CD4-positive, alpha-beta T cell treated with Interleukin-17A for 1 hour (primary cell): ENCODE results near the gene CRIM1.

Experiments used
- DNase-seq: peaks from one replicate; pipeline ENCODE4 v3.0.0-alpha.2; 2020

CRIM1 gene

DNA sequence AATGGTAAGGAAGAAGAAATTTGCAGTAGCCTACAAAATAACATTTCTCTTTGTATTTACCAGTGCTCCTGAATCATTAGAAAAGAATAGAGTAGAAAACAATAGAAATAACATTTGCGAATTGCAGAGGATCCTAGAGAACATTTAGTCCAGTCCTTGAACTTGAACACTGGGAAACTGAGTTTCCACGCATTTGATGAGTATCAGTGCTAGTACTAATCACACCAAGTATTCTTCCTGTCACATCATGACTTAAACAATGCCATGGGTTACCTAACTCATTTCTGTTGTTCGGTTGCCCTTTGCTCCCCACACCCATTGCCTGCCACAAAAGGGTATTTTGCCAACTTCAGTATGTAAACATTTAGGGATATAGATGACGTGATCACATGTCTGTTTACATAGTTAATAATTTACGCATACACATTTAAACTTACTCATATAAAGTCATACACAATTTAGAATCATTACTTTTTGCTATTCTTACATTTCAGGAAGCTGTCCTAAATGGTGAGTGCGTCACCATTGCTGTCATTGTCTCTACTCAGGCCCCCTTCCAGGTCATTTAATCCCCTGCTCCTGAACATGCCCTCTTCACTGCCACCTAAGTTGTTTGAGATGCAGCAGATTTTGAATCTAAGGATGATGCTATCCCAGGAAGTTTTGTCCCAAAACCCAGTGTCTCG lies 42.3 kb downstream of the CRIM1 start:
- no peak for DNase-seq

DNA sequence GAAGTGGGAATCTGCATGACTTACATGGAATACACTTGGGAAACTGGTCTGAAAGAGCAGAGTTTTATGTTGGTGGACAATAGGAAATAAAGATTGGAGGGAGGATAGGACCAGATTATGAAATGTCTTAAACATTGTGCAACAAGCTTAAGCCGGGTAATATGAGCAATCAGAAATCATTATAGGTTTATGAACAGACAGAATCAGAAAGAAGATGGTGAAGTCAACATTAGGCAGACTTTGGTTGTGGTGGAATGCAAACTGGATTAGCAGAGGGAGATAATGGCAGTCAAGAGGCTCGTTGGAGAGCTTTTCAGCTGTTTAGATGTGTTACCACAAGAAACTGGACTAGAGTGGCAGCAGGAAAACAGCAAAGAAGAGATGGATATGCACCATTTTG lies 43.5 kb downstream of the CRIM1 start:
- no peak for DNase-seq

DNA sequence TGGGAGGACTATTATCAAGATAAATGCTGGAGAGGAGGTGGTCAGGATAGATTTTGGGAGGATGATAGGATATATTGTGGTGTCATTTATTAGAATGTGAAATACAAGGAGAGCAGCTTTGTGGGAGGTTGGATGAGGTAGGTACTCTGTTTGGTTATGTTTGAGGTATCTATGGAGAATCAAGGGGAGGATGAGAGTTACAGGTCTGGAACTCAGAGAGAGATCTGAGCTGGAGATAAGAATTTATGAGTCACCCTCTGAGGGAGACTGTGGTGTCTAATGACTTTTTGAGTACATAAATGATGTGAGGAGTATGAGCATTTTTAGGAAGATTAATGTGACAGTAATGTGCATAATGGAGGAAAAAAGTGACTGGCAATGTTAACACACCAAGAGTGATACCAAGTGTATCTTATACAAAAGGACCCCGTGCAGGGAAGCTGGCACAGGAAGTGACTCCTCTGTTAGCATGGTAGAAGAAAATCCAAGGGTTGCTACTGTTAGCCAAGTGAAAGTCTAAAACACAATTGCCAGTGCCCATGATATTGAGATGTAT lies 48.2 kb downstream of the CRIM1 start:
- no peak for DNase-seq

GRCh38 chr2:36404318-36404717 lies 48.7 kb downstream of the CRIM1 start:
- no peak for DNase-seq

DNA sequence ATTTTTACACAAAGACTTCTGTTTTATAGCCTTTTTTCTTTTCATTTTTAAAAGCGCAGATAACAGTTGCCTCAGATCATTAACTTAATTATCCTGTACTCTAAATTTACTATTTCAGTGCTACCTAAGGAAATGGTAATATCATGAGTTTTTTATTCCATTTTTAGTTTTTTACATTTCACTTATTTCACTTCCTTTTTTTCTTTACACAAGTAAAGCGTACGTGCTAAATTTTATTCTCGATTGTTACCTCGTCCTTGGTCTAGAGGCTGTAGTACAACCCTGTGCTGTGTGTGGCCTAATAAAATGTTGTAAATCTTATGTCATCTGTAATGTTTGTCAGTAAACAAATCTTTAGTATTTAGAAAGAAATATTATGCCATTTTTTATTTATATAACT lies 49.2 kb downstream of the CRIM1 start:
- DNase-seq = no peak

- no peak for DNase-seq
Measured at GRCh38 chr2:36405183-36405582, 49.6 kb downstream of the CRIM1 start.

DNA sequence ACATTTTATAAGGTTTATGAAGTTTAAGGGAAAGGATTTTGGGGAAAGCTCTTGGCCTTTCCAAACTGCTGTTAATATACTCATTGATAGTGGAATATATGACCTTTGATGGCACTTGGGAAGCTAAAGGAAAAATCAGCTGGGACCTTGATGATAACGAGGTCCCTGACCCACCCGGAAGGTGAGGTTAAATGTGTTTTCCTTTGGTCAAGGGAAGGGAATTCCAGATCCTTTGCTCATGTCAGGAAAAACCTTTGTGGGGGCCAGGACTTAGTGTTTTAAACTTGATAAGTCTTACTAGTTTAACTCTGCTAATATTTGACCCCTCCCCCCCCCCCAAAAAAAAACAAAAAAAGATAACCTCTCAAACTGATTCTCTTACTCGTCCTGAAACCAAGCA lies 50.7 kb downstream of the CRIM1 start:
- DNase-seq = no peak

DNA sequence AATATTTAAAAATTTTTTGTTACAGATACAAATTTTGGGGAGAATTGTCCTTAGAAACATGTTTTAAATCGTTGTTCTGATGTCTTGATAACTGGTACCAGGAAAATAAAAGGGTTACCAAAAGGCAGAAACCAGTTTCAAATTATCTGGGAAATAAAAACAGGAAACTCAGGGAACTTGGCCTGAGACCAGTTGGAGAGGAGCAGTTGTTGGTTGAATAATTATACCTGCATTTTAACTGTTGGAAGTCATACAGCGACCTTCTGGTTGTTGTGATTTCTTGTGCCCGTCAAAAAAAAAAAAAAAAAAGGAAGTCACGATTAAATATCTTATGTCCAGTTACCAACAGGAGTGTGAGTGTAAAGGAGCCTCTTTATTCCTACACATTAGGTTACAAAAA lies 51.8 kb downstream of the CRIM1 start:
- no peak for DNase-seq

GRCh38 chr2:36408198-36408703 lies 52.7 kb downstream of the CRIM1 start:
- no peak for DNase-seq

DNA sequence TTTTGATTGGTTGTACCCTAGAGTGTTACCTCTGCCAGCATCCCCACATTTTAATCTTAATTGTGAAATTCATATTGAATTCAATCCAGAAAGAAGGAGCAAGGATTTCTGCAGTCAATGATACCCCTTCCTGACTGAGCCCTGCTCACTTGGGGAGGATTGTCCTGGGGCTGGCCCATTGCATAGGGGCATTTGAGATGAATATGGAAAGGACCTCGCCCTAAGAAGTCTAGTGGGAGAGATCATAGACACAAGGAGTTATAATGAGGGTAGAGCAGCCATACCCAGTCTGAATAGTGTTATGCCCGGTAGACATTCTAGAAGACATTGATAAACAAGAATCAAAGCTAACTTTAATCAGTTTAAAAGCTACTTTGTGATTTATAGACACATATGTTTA lies 53.8 kb downstream of the CRIM1 start:
- no peak for DNase-seq

DNA sequence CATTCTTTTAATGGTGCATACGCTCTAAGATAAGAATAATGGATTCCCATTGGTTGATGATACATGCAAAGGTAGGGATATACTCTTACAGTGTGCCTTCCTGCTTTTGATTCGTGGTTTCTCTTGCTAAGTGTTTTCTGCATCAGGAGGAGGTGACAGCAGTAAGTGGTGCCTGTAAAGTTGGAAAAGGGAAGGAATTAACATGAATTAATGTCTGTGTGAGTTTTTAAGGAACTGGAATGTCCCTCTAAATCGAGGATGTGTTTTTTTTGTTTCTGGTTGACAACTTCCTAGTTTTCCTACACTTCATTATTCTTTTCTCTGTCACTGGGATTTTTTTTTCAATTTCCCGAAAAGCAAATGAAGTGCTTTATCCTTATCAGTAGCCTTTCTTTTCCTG lies 54.4 kb downstream of the CRIM1 start:
- no peak for DNase-seq

GRCh38 chr2:36410681-36411080 lies 55.1 kb downstream of the CRIM1 start:
- no peak for DNase-seq

- DNase-seq = no peak
Measured at GRCh38 chr2:36411962-36412444, 56.4 kb downstream of the CRIM1 start.

DNA sequence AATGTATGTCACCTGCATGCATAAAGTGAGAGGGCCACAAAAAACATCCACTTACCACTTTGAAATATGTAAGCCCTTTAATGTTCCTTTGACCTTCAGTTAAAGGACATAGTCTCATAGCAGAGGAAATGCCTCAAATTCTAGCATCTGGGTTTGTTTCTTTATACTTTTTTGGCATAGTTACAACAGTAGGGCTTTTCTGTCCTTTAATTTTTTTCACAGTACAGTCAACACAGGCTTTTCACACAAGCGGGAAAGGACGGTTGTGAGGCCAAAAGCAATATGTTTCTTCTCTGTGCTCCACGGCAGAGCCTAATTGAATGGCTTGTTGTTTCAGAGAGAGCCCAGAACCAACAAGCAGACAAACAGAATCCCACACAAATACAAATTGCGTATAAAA lies 57.6 kb downstream of the CRIM1 start:
- DNase-seq = no peak

DNA sequence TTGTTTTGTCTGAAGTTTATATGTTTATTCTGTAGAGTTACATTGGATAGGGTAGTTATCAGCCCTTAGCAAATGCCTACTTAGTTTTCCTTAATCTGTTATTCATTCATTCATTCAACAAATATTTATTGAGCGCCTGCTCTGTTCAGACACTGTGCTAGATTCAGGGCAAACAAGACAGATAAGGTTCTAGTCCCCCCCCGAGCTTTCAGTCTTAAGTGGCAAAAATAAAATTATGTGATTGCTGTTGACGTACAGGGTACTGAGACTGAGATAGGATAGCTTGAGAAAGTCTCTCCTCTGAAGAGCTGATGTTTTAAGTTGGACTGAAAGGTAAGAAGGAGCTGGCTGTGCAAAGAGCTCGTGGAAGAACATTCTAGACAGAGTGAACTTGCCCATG lies 58.7 kb downstream of the CRIM1 start:
- DNase-seq = no peak

DNA sequence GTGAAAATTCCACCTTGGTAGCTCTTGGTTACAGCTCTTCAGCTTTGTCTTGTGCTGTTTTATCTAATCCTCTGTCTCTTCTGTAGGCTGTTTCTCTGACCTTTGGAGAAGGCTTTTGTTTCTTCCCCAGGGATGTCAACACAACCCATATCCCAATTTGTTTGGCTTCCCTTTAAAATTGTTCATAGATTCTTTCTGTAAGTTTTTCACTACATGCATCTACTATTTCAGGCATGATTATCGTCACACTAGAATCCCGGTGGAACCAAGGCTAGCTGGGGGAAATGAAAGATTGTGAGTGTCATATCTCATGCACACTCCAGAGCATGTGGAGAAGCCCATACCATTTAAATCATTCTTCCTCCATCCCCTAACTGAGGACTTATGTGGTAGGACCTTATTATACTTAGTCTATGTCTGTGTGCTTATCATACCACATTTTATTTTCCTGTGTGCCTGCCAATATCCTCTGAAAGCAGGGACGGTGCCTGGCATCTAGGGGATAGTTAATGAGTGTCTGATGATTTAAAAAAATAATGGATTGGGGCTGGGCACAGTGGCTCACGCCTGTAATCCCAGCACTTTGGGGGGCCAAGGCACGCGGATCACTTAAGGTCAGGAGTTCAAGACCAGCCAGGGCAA lies 59.9 kb downstream of the CRIM1 start:
- DNase-seq = no peak

GRCh38 chr2:36416370-36417165 lies 61.0 kb downstream of the CRIM1 start:
- DNase-seq = no peak

GRCh38 chr2:36420569-36421181 lies 65.1 kb downstream of the CRIM1 start:
- DNase-seq = no peak

GRCh38 chr2:36421379-36421778 lies 65.8 kb downstream of the CRIM1 start:
- no peak for DNase-seq

- no peak for DNase-seq
Measured at GRCh38 chr2:36423172-36423571, 67.6 kb downstream of the CRIM1 start.

DNA sequence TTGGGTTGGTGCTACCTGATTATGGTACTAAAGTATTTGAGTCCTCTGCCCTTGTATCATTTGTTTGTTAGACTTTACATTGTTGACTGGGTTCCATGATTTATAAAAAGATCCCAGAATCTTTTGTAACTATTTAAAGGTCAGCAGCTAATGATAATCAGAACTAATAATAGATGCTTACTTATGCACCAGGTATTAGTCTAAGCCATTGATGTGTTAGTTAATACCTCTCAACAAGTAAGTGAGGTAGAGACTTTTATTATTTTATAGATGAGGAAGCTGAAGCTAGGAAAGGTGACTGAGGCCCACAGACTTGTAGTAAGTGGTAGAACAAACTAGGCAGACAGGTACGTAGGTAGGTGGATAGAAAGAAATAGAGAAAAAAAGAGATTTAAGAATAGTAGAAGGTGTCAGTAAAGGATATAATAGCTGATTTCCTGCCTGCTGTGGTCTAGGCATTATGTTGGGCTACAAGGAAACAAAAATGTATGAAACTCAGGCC lies 68.1 kb downstream of the CRIM1 start:
- DNase-seq = no peak

DNA sequence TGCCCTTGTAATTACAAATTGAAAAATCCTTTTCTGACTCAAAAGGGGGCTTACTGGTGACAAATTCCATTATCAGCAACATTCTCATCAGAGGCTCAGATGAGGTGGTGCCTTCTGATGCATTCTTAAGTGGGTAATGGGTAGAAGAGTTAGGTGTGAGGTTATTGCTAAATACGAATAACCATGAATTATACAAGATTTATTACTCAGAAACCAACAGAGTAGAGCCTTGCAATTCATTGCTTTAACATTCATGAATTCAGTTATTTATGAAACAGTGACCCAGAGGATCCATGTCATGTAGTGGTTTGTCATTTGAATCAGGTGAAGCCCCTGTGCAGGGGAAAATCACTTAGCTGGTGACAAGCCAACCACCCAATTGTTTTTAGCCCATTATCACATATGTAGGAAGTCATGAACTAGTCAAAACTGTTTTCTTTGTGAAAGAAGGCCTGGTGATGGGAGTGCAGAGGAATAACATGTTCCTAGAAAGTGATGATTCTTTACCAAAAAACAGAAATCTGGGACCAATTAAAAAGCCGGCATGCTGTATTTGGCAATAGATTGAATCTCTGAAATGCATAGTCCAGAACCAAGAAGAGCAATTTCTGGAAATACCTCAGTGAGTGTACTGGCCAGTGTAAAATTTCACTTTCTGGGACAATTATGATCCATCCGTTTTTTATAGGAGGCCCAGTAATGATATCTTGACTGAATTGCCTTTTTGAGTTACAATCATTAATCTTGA lies 70.2 kb downstream of the CRIM1 start:
- no peak for DNase-seq
